A549 (cell line): Measurements from ENCODE around the gene COMMD9. TPM values are rescaled to one million over a fixed set of nuclear protein-coding genes. Genes with fewer than 3 reads are reported as not detected.
A peak's percentile ranks its signal among the peaks of the same experiment; 100 is the strongest.

Experiments used
- ATAC-seq, 2 experiments: fragments of 200-7000 bp in 1 of 2; fragments of >200 bp in 1 of 2; cut with Nextera tagmentation in 1 of 2; cut with Tn5 transposase in 1 of 2; 3 replicates each; pipeline versions ENCODE4 v1.8.0 to v1.9.1; 2018 to 2020; ENCODE audit warnings: mild to moderate bottlenecking in 1 of 2, moderate library complexity in 1 of 2
- CTCF ChIA-PET: fragments of 300-600 bp; sonication (Branson Sonifier 250); formaldehyde crosslinking; extraction: SDS; loops from one replicate; lab custom pipeline; 2021; ENCODE audit warnings: antibody characterized with exemption, inconsistent platforms; lab: Yijun Ruan, JAX
- POLR2A ChIA-PET: fragments of 350-600 bp; formaldehyde crosslinking; extraction: SDS; loops from one replicate; lab custom pipeline; 2021; ENCODE audit warnings: antibody characterized with exemption, inconsistent platforms; lab: Yijun Ruan, JAX
- DNase-seq, 2 experiments: peaks; one replicate each; pipeline versions ENCODE4 v3.0.0 to v3.0.0-alpha.2; 2011 to 2016; ENCODE audit warnings: low read depth in 1 of 2, low spot score in 1 of 2
- FAIRE-seq: peaks from 2 replicates; lab custom pipeline; 2011; peaks lifted over from hg19 to GRCh38; lab: Jason Lieb, UNC
- H3K27ac ChIP-seq, 2 experiments: fragments of >200 bp; sonication (Bioruptor Twin); formaldehyde crosslinking; 3 replicates each; pipeline ENCODE4 v1.5.1; 2016 to 2017
- H3K4me1 ChIP-seq: fragments of >200 bp; sonication (Bioruptor Twin); formaldehyde crosslinking; 3 replicates; pipeline ENCODE4 v1.6.1; 2016
- H3K4me2 ChIP-seq: fragments of >200 bp; sonication (Bioruptor Twin); formaldehyde crosslinking; 3 replicates; pipeline ENCODE4 v1.6.1; 2016
- H3K4me3 ChIP-seq: fragments of >200 bp; sonication (Bioruptor Twin); formaldehyde crosslinking; 3 replicates; pipeline ENCODE4 v1.5.1; 2016
- H3K9me3 ChIP-seq: fragments of >200 bp; sonication (Bioruptor Twin); formaldehyde crosslinking; 3 replicates; pipeline ENCODE4 v1.6.1; 2016
- ATOH8 ChIP-seq: fragments of 250-450 bp; sonication (Bioruptor Pico); IDR thresholded peaks from 2 replicates; pipeline ENCODE4 v1.5.0; 2020; ENCODE audit warnings: low read depth, mild to moderate bottlenecking, moderate library complexity
- BCL3 ChIP-seq: fragments of >200 bp; sonication (Bioruptor Twin); formaldehyde crosslinking; IDR thresholded peaks from 3 replicates; pipeline ENCODE4 v1.6.1; 2016
- BHLHE40 ChIP-seq: IDR thresholded peaks from 2 replicates; pipeline ENCODE4 v1.6.1; 2012; ENCODE audit warnings: low read depth, low read length, inconsistent platforms
- CTCF ChIP-seq: fragments of >200 bp; sonication (Bioruptor Twin); formaldehyde crosslinking; IDR thresholded peaks from 3 replicates; pipeline ENCODE4 v1.5.1; 2016
- E2F6 ChIP-seq: IDR thresholded peaks from 2 replicates; pipeline ENCODE4 v1.6.1; 2012; ENCODE audit warnings: low read depth, borderline replicate concordance
- EHMT2 ChIP-seq: fragments of 200-600 bp; sonication (generic); IDR thresholded peaks from 2 replicates; pipeline ENCODE4 v1.6.1; 2016; ENCODE audit warnings: antibody characterized with exemption, low read depth, mild to moderate bottlenecking, moderate library complexity
- ELK1 ChIP-seq: fragments of 150-350 bp; IDR thresholded peaks from 2 replicates; pipeline ENCODE4 v1.6.1; 2014; ENCODE audit warnings: low read depth, mild to moderate bottlenecking, low read length
- EP300 ChIP-seq, 2 experiments: fragments of >200 bp; sonication (Bioruptor Twin); formaldehyde crosslinking; IDR thresholded peaks; 2 replicates in 1 of 2; 3 replicates in 1 of 2; pipeline ENCODE4 v1.6.1; 2016 to 2017
- ESRRA ChIP-seq: fragments of 150-350 bp; IDR thresholded peaks from 2 replicates; pipeline ENCODE4 v1.6.1; 2014; ENCODE audit warnings: mild to moderate bottlenecking, low read length, borderline replicate concordance
- FOSL2 ChIP-seq, 2 experiments: fragments of 450-650 bp in 1 of 2; fragments of >200 bp in 1 of 2; sonication (Bioruptor Twin) in 1 of 2; formaldehyde crosslinking; IDR thresholded peaks; 2 replicates each; pipeline versions ENCODE4 v1.5.0 to v1.6.1; 2016 to 2020; ENCODE audit warnings: mild to moderate bottlenecking in 1 of 2, moderate library complexity in 1 of 2
- FOXS1 ChIP-seq: fragments of 250-450 bp; sonication (Bioruptor Pico); IDR thresholded peaks from 2 replicates; pipeline ENCODE4 v1.5.0; 2020; ENCODE audit warnings: mild to moderate bottlenecking, moderate library complexity
- GATA3 ChIP-seq: IDR thresholded peaks from 2 replicates; pipeline ENCODE4 v1.6.1; 2012; ENCODE audit warnings: borderline replicate concordance
- HDAC2 ChIP-seq: fragments of 200-600 bp; sonication (generic); IDR thresholded peaks from 2 replicates; pipeline ENCODE4 v1.6.1; 2016
- HEYL ChIP-seq: fragments of 250-450 bp; sonication (Bioruptor Pico); IDR thresholded peaks from 2 replicates; pipeline ENCODE4 v1.8.0; 2021; ENCODE audit warnings: mild to moderate bottlenecking, moderate library complexity
- HMGXB4 ChIP-seq: fragments of 250-450 bp; sonication (Bioruptor Pico); IDR thresholded peaks from 2 replicates; pipeline ENCODE4 v1.5.0; 2021; ENCODE audit warnings: mild to moderate bottlenecking, moderate library complexity, borderline replicate concordance
- JUN ChIP-seq, 2 experiments: fragments of >200 bp; sonication (Bioruptor Twin); formaldehyde crosslinking; IDR thresholded peaks; 2 replicates in 1 of 2; 3 replicates in 1 of 2; pipeline ENCODE4 v1.6.1; 2016 to 2017
- JUNB ChIP-seq: fragments of >200 bp; sonication (Bioruptor Twin); formaldehyde crosslinking; IDR thresholded peaks from 2 replicates; pipeline ENCODE4 v1.6.1; 2016
- MAFK ChIP-seq: fragments of 450-650 bp; IDR thresholded peaks from 2 replicates; pipeline ENCODE4 v1.6.1; 2014; ENCODE audit not compliant: partially characterized antibody
- MAZ ChIP-seq: fragments of 150-350 bp; IDR thresholded peaks from 2 replicates; pipeline ENCODE4 v1.6.1; 2014; ENCODE audit warnings: antibody characterized with exemption, low read depth, low read length, borderline replicate concordance
- MYC ChIP-seq: IDR thresholded peaks from 2 replicates; pipeline ENCODE4 v1.6.1; 2012; ENCODE audit warnings: mild to moderate bottlenecking, inconsistent platforms, low read length, improper control_type of control experiment, borderline replicate concordance
- NFE2L2 ChIP-seq: fragments of 150-350 bp; conservative IDR thresholded peaks from 2 replicates; pipeline ENCODE4 v1.6.1; 2014; ENCODE audit warnings: low read length
- NPAS2 ChIP-seq: fragments of 250-450 bp; sonication (Bioruptor Pico); IDR thresholded peaks from 2 replicates; pipeline ENCODE4 v1.8.0; 2022; ENCODE audit warnings: mild to moderate bottlenecking, moderate library complexity, borderline replicate concordance
- NR3C1 ChIP-seq: fragments of >200 bp; sonication (Bioruptor Twin); formaldehyde crosslinking; IDR thresholded peaks from 3 replicates; pipeline ENCODE4 v1.6.1; 2017
- POLR2AphosphoS2 ChIP-seq: conservative IDR thresholded peaks from 2 replicates; pipeline ENCODE4 v1.6.1; 2012; ENCODE audit warnings: low read length, improper control_type of control experiment, inconsistent platforms
- RAD21 ChIP-seq, 2 experiments: fragments of >200 bp in 1 of 2; sonication (Bioruptor Twin) in 1 of 2; formaldehyde crosslinking in 1 of 2; IDR thresholded peaks in 1 of 2; conservative IDR thresholded peaks in 1 of 2; 2 replicates in 1 of 2; 3 replicates in 1 of 2; pipeline ENCODE4 v1.6.1; 2012 to 2018; ENCODE audit warnings: inconsistent platforms in 1 of 2
- RFX5 ChIP-seq: fragments of 450-650 bp; IDR thresholded peaks from 2 replicates; pipeline ENCODE4 v1.7.1; 2014; ENCODE audit warnings: antibody characterized with exemption, mild to moderate bottlenecking, moderate library complexity
- RNF2 ChIP-seq: fragments of 200-600 bp; sonication (generic); IDR thresholded peaks from 2 replicates; pipeline ENCODE4 v1.6.1; 2016; ENCODE audit warnings: low read depth, mild to moderate bottlenecking, antibody characterized with exemption, moderate library complexity, borderline replicate concordance
- TP53 ChIP-seq: fragments of 250-450 bp; sonication (Bioruptor Pico); IDR thresholded peaks from 2 replicates; pipeline ENCODE4 v1.5.0; 2021; ENCODE audit warnings: mild to moderate bottlenecking, moderate library complexity
- ZSCAN20 ChIP-seq: fragments of 250-450 bp; sonication (Bioruptor Pico); IDR thresholded peaks from 2 replicates; pipeline ENCODE4 v1.8.0; 2022; ENCODE audit warnings: mild to moderate bottlenecking, moderate library complexity
- WGBS: methylation state at CpG from one replicate; pipeline ENCODE4 v1.1.6; 2017; ENCODE audit errors: missing lambda C conversion rate; 5-methylcytosine and 5-hydroxymethylcytosine counted together
- polyA plus RNA-seq, 4 experiments: library from polyadenylated mRNA; depleted of rRNA in 3 of 4; stranded (reverse); fragments of >200 nt; fragmentation: RNase III in 1 of 4; extraction: RNeasy Plus Mini Kit Qiagen cat#74134 plus additional on column Dnase treatment in 1 of 4; gene quantifications; 2 replicates in 3 of 4; 3 replicates in 1 of 4; pipeline ENCODE4 v1.2.3, GENCODE V29; 2011 to 2017

COMMD9 gene
- polyA plus RNA-seq, 2 of the 4 experiments (the other 2 are of a cell fraction): 36.3 to 37.3 TPM

- ChIA-PET CTCF (interaction anchor here (0.6 to 4.3 kb wide), 11 partner anchors 10 to 436 kb away, joined by 3 to 43 read pairs (median 3); no protein-coding TSS in a partner anchor), POLR2A (no interaction called here)
- TF ChIP-seq RNF2: no peak
- no peak for TF ChIP-seq POLR2AphosphoS2
- TF ChIP-seq ESRRA: no peak
- no peak for TF ChIP-seq RAD21 (conservative IDR thresholded peaks at IDR 0.05 in 1 of 2, IDR thresholded peaks at IDR 0.05 in 1 of 2)
- no peak for TF ChIP-seq HMGXB4 (CRISPR knock-in tag)
- TF ChIP-seq RFX5: no peak
- no peak for TF ChIP-seq HDAC2
- TF ChIP-seq EHMT2: no peak
- TF ChIP-seq FOXS1 (CRISPR knock-in tag): no peak
- no peak for TF ChIP-seq E2F6
- TF ChIP-seq ATOH8 (CRISPR knock-in tag): no peak
- no peak for TF ChIP-seq GATA3
- TF ChIP-seq CTCF: no peak
- TF ChIP-seq EP300 (IDR thresholded peaks at IDR 0.05): no peak
- TF ChIP-seq ZSCAN20 (CRISPR knock-in tag): no peak
- no peak for TF ChIP-seq FOSL2 (IDR thresholded peaks at IDR 0.05)
- no peak for TF ChIP-seq FOSL2 (CRISPR knock-in tag; IDR thresholded peaks at IDR 0.05)
- TF ChIP-seq BHLHE40: no peak
- TF ChIP-seq HEYL (CRISPR knock-in tag): no peak
- no peak for TF ChIP-seq MYC
- DNase-seq (no peak), FAIRE-seq (no peak), ATAC-seq (no peak)
- no peaks in the 10 kb centered on the region for H3K9me3 ChIP-seq
- no peak overlapping the region for H3K27ac ChIP-seq
- 33% methylated on average over 5 of the region's 5 CpGs for WGBS
- H3K4me3 ChIP-seq: no peak overlapping the region
- H3K4me2 ChIP-seq: no peak overlapping the region
- 0 out of 3 replicates have a peak, but pooled peaks cover 4% of the 10 kb centered on the region for H3K4me1 ChIP-seq
Observed at GRCh38 chr11:36257351-36257750, 31.9 kb downstream of the COMMD9 start.

- ChIA-PET POLR2A (no interaction called here), CTCF (interaction anchor here (0.8 kb wide), 2 partner anchors 433 to 635 kb away, joined by 3 to 4 read pairs; partner anchors contain the start of gene FJX1)
- TF ChIP-seq GATA3 (no peak), MAFK (no peak), JUN (IDR thresholded peaks at IDR 0.05) (no peak), ELK1 (no peak), ATOH8 (CRISPR knock-in tag) (no peak), MAZ (no peak), TP53 (CRISPR knock-in tag) (no peak), ZSCAN20 (CRISPR knock-in tag) (no peak), NR3C1 (no peak), NFE2L2 (no peak), BCL3 (no peak), RFX5 (no peak), JUNB (no peak), ESRRA (no peak), FOXS1 (CRISPR knock-in tag) (no peak), NPAS2 (CRISPR knock-in tag) (no peak)
- WGBS: 30% methylated on average over 1 of the region's 1 CpG
- peak in 1 of 2 experiments; percentile 18 for DNase-seq
- ATAC-seq: no peak
- Histone ChIP-seq H3K4me3 (no peak overlapping the region), H3K27ac (peak overlapping the region in 1 of 2 experiments; percentile 30; a peak in 1 of 6 replicates), H3K4me2 (0 out of 3 replicates have a peak overlapping the region, but pooled peaks have one; percentile 23), H3K4me1 (0 out of 3 replicates have a peak, but pooled peaks cover 4% of the 10 kb centered on the region), H3K9me3 (no peaks in the 10 kb centered on the region)
- no peak for FAIRE-seq
Observed at GRCh38 chr11:36254713-36255112, 34.5 kb downstream of the COMMD9 start.
